ENCODE measurements around the gene PCDH9. TPM values are rescaled to one million over a fixed set of nuclear protein-coding genes. Genes with fewer than 3 reads are reported as not detected.

PCDH9 gene
- polyA plus RNA-seq, 3 donors = 0.03 TPM; not detected in 1

DNA sequence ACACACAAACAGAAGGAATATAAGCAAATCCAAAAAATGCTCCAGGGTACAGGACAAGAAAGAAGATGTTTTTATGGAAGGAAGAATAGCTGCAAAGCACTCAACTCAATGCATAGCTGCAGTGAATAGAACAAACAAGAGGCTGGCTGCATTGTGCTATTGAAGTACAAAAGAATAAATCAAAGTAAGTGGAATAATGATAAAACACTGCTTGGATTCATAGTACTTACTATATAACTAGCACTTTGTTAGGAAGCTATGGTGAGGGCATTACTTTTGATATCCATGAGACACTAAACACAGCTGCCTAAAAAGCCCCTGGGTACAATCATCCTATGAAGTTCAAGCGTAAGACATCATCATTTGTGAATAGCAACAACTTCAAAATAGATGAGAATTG, 350.1 kb downstream of the PCDH9 start:
- Histone ChIP-seq H4K20me1 (ENCODE audit: insufficient read depth, low read length) (no peaks in the 10 kb centered on the region), H2AFZ (ENCODE audit: insufficient read depth, low read depth, low read length, poor library complexity, severe bottlenecking) (no peak overlapping the region), H3K27ac (ENCODE audit: low read depth in 1 of 2, low read length in 2 of 2) (no peak overlapping the region), H3K4me2 (replicated peaks; ENCODE audit: extremely low read depth, low read length, poor library complexity, severe bottlenecking) (no peak overlapping the region), H3K36me3 (replicated peaks in 1 of 2; ENCODE audit: control insufficient read depth in 1 of 2, insufficient read depth in 2 of 2, low read length in 2 of 2) (no peaks in the 10 kb centered on the region), H3K9ac (ENCODE audit: insufficient read depth, low read length, poor library complexity, severe bottlenecking) (no peak overlapping the region), H3K79me2 (ENCODE audit: insufficient read depth, low read length) (no peaks in the 10 kb centered on the region), H3K9me3 (replicated peaks in 1 of 2; ENCODE audit: control insufficient read depth in 1 of 2, insufficient read depth in 1 of 2, low read length in 2 of 2) (no peaks in the 10 kb centered on the region), H3K27me3 (ENCODE audit: control insufficient read depth in 2 of 2, insufficient read depth in 2 of 2, low read length in 2 of 2) (no peaks in the 10 kb centered on the region), H3K4me3 (replicated peaks in 1 of 3; ENCODE audit: low read depth in 2 of 3, low read length in 3 of 3) (no peak overlapping the region), H3K4me1 (ENCODE audit: control insufficient read depth in 1 of 2, insufficient read depth in 2 of 2, low read length in 2 of 2) (no peaks in the 10 kb centered on the region)
- Mint-ChIP-seq H3K27me3 (ENCODE audit: low read depth in 3 of 3) (peaks cover 0 to 1% (median 0%) of the 10 kb centered on the region in 3 donors), H3K4me3 (no peak overlapping the region), H3K9me3 (peaks cover 0 to 8% (median 2%) of the 10 kb centered on the region in 7 donors), H3K36me3 (no peaks in the 10 kb centered on the region), H3K27ac (no peak overlapping the region), H3K4me1 (no peaks in the 10 kb centered on the region)
- no peak for DNase-seq
- intact Hi-C loops (cut with micrococcal nuclease) = no loop called here
- TF ChIP-seq, protein P1, sequence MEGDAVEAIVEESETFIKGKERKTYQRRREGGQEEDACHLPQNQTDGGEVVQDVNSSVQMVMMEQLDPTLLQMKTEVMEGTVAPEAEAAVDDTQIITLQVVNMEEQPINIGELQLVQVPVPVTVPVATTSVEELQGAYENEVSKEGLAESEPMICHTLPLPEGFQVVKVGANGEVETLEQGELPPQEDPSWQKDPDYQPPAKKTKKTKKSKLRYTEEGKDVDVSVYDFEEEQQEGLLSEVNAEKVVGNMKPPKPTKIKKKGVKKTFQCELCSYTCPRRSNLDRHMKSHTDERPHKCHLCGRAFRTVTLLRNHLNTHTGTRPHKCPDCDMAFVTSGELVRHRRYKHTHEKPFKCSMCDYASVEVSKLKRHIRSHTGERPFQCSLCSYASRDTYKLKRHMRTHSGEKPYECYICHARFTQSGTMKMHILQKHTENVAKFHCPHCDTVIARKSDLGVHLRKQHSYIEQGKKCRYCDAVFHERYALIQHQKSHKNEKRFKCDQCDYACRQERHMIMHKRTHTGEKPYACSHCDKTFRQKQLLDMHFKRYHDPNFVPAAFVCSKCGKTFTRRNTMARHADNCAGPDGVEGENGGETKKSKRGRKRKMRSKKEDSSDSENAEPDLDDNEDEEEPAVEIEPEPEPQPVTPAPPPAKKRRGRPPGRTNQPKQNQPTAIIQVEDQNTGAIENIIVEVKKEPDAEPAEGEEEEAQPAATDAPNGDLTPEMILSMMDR (IDR thresholded peaks at IDR 0.05) = no peak
- WGBS (ENCODE audit: insufficient coverage) = no CpG with 5 or more reads among the region's 1 CpG

DNA sequence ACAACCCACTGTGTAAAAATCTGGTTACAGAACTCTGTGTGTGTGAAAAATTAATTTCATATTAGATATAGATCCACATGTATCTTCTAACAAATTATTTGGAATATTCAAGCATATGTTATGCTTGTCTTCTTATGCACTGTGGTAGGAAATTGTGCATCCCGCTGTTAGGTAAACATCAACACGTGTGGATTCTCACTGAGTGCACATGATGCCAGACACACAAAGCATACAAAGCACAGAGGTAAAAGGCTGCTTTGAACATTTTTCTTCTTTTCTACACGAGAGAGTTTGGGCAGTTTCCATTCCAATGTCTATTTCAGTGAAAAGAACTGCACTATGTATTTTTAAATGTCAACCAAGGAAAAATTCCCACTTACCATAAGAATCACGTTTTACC, 354.9 kb downstream of the PCDH9 start:
- Histone ChIP-seq H3K4me2 (replicated peaks; ENCODE audit: extremely low read depth, low read length, poor library complexity, severe bottlenecking) (no peak overlapping the region), H3K27me3 (ENCODE audit: control insufficient read depth in 2 of 2, insufficient read depth in 2 of 2, low read length in 2 of 2) (no peaks in the 10 kb centered on the region), H3K79me2 (ENCODE audit: insufficient read depth, low read length) (no peaks in the 10 kb centered on the region), H2AFZ (ENCODE audit: insufficient read depth, low read depth, low read length, poor library complexity, severe bottlenecking) (no peak overlapping the region), H3K4me1 (ENCODE audit: control insufficient read depth in 1 of 2, insufficient read depth in 2 of 2, low read length in 2 of 2) (no peaks in the 10 kb centered on the region), H3K9me3 (replicated peaks in 1 of 2; ENCODE audit: control insufficient read depth in 1 of 2, insufficient read depth in 1 of 2, low read length in 2 of 2) (no peaks in the 10 kb centered on the region), H3K9ac (ENCODE audit: insufficient read depth, low read length, poor library complexity, severe bottlenecking) (no peak overlapping the region), H3K36me3 (replicated peaks in 1 of 2; ENCODE audit: control insufficient read depth in 1 of 2, insufficient read depth in 2 of 2, low read length in 2 of 2) (no peaks in the 10 kb centered on the region), H3K4me3 (replicated peaks in 1 of 3; ENCODE audit: low read depth in 2 of 3, low read length in 3 of 3) (no peak overlapping the region), H3K27ac (ENCODE audit: low read depth in 1 of 2, low read length in 2 of 2) (no peak overlapping the region), H4K20me1 (ENCODE audit: insufficient read depth, low read length) (no peaks in the 10 kb centered on the region)
- H3K9me3 Mint-ChIP-seq = peaks cover 0 to 5% (median 3%) of the 10 kb centered on the region in 7 donors
- no peak overlapping the region for H3K4me3 Mint-ChIP-seq
- H3K27ac Mint-ChIP-seq = no peak overlapping the region
- peaks cover 0 to 2% (median 1%) of the 10 kb centered on the region in 3 donors for H3K27me3 Mint-ChIP-seq (ENCODE audit: low read depth in 3 of 3)
- intact Hi-C loops (cut with micrococcal nuclease) = no loop called here
- TF ChIP-seq, protein P1 (IDR thresholded peaks at IDR 0.05) = no peak
- DNase-seq = no peak
- no peaks in the 10 kb centered on the region for H3K36me3 Mint-ChIP-seq
- H3K4me1 Mint-ChIP-seq = no peaks in the 10 kb centered on the region
- 83% methylated on average over 2 of the region's 4 CpGs for WGBS (ENCODE audit: insufficient coverage)
